ENCODE measurements around the gene DOK6.
"Not testable (repeated sequence)": the region's sequence is repeated elsewhere in the genome, so short reads cannot be mapped to it uniquely, and the experiment has no call there.

The DOK6 gene

DNA sequence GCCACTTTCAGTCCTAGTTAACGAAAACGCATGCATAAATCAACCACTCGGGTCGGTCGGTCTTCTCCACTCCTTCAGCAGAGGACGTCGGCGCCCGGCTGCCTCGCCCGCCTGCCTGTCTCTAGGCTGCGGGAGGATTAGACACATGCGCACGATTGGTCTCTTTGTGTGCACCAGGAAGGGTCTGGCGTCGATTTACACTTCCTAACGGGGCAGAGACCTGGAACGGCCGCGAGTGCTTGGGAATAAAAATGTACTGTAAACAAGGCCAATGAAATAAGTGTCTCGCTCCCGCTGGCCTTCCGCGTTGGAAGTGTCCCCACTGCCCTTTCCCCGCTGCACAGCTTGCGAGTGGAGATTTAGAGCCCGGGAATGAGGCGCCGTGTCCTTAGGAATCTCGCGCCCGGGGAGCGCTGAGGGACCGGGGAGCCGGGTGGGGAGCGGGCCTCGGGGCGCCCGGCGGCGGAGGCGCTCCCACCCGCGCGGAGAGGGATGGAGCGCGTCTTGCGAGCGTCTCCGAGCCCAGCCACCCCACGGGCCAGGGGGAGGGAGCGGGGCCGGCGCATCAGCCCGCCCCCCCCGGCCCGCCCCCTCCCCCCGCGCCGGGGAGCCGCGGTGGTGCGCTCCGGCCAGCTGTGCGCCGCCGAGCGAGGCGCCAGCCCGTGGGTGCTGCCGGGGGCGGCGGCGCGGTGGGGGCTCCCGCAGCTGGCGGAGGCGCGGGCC is at the start of gene DOK6:
Gene DOK6 (plus strand): TSS at position 636 of the 723 bp plus-strand sequence.
- peak; percentile 32 for DNase-seq (ENCODE audit: low spot score)
- TF ChIP-seq CTCF (IDR thresholded peaks at IDR 0.05; ENCODE audit: extremely low read depth, insufficient read depth, missing control alignments), result no peak

DNA sequence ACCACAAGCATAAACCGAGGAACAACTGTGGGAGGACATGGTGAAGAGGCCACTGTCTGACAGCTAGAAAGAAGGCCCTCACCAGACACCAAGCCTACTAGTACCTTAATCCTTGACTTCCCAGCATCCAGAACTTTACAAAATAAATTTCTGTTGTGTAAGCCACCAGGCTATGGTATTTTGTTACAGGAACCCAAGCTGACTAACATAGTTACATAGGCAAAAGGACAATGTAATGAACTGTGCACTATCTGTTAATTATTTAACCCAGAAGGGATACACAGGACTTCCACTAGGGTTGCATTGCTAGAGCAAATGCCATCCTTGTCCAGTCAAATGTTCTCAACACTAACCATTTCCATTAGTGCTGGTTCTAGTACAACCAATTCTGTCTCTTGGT is 47.7 kb upstream of the DOK6 start:
- no peak for DNase-seq (ENCODE audit: low spot score)
- TF ChIP-seq CTCF (IDR thresholded peaks at IDR 0.05; ENCODE audit: extremely low read depth, insufficient read depth, missing control alignments), result no peak
- in situ Hi-C loops (cut with MboI; ENCODE audit: low pct_unique_long_range_greater_than_20kb, low sequenced_read_pairs, unreplicated experiment), result no loop called here

More for the DNA sequence above, at the start of gene DOK6:
- in situ Hi-C loops (cut with MboI; ENCODE audit: low pct_unique_long_range_greater_than_20kb, low sequenced_read_pairs, unreplicated experiment), result no loop called here

DNA sequence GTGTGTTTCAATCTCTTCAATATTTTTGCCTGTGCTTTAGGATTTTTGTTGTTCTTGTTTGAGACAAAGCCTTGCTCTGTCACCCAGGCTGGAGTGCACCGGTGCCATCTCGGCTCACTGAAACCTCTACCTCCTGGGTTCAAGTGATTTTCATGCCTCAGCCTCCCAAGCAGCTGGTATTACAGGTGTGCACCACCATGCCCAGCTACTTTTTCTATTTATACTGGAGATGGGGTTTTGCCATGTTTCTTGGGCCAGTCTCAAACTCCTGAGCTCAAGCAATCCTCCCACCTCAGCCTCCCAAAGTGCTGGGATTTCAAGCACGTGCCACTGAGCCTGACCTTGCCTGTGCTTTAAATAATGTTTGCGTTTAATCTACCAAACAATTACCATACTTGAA is 43.1 kb upstream of the DOK6 start:
- in situ Hi-C loops (cut with MboI; ENCODE audit: low pct_unique_long_range_greater_than_20kb, low sequenced_read_pairs, unreplicated experiment), result no loop called here
- no peak for DNase-seq (ENCODE audit: low spot score)
- no peak for TF ChIP-seq CTCF (IDR thresholded peaks at IDR 0.05; ENCODE audit: extremely low read depth, insufficient read depth, missing control alignments)

DNA sequence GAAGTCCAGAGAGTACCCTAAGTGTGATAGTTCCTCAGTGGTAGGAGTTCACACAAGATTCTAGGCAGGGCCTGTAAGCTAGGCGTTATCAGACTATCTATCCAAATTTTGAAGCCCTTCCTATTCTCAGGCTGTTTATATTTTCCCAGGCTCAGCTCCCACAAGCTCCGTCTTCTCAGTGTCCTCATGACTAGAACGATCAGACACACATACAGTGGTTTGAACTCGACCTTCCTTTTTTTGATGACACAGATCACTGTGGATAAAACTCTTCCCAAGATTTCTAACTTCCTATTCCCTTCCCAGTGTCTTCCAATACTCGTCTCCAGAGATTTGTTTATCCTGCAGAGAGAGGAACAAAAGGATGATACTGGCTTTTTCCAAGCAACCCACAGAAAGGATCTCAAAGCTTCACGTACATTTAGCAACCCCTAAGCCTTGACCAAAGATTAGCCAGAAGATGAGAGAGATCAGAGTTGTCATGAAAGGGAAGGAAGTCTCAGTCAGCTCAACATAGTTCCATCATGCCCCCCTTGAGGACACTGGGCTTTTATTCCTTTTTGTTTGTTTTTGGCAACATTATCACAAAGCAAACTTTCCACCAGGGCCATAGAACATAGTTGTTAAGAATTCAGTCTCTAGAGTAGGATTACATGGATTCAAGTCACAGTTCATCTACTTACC is 42.3 kb upstream of the DOK6 start:
- TF ChIP-seq CTCF (IDR thresholded peaks at IDR 0.05; ENCODE audit: extremely low read depth, insufficient read depth, missing control alignments), result no peak
- no peak for DNase-seq (ENCODE audit: low spot score)
- in situ Hi-C loops (cut with MboI; ENCODE audit: low pct_unique_long_range_greater_than_20kb, low sequenced_read_pairs, unreplicated experiment), result no loop called here

GRCh38 chr18:69359768-69360167 is 40.9 kb upstream of the DOK6 start:
- DNase-seq (ENCODE audit: low spot score); in situ Hi-C loops (cut with MboI; ENCODE audit: low pct_unique_long_range_greater_than_20kb, low sequenced_read_pairs, unreplicated experiment): not testable (repeated sequence)

DNA sequence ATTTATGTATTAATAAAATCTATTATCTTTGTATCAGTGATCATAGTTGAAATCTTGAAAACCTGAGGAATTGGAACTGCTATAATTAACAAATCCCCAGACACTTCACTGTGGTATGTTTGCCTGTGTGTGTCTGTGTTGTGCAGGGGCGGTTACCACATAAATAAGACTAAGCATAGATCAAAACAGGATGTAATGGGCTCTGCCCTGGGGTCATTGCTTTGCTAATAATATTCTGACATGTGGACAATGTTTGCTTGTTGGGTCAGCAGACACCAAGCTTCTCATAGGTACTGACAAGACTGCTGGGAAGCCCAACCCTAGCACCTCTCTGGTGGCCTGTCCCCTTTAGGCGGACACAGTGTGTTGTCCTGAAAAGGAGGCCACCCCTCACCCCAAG is 35.8 kb upstream of the DOK6 start:
- in situ Hi-C loops (cut with MboI; ENCODE audit: low pct_unique_long_range_greater_than_20kb, low sequenced_read_pairs, unreplicated experiment), result no loop called here
- DNase-seq (ENCODE audit: low spot score), result no peak
- no peak for TF ChIP-seq CTCF (IDR thresholded peaks at IDR 0.05; ENCODE audit: extremely low read depth, insufficient read depth, missing control alignments)

DNA sequence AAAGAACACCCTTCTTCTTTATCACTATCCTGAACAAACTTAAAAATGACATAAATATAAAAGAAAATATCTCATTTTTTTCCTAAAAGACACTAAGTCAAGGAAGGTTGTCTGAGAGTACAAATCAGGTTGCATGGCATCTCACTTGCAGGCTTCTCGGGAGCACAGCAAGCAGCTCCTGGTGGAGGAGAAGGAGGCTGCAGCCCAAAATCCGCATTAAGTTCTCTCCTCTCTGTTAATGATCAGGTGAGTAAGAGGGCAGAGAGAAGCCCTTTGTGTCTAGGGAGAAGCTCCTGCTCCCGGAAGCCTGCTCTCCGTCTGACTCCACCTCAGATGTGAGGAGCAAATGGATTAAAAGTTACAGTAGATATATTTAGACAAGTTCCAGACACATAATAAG is 35.0 kb upstream of the DOK6 start:
- no peak for DNase-seq (ENCODE audit: low spot score)
- in situ Hi-C loops (cut with MboI; ENCODE audit: low pct_unique_long_range_greater_than_20kb, low sequenced_read_pairs, unreplicated experiment), result no loop called here
- no peak for TF ChIP-seq CTCF (IDR thresholded peaks at IDR 0.05; ENCODE audit: extremely low read depth, insufficient read depth, missing control alignments)

Measured in GM13977 (cell line).